CD4-positive, alpha-beta T cell treated with Interferon gamma for 1 hour (primary cell): Measurements from ENCODE around the gene NTM.

Experiments used
- DNase-seq: peaks from one replicate; pipeline ENCODE4 v3.0.0-alpha.2; 2020

The NTM gene

GRCh38 chr11:131807876-131808275 lies 437.5 kb downstream of the NTM start:
- no peak for DNase-seq

DNA sequence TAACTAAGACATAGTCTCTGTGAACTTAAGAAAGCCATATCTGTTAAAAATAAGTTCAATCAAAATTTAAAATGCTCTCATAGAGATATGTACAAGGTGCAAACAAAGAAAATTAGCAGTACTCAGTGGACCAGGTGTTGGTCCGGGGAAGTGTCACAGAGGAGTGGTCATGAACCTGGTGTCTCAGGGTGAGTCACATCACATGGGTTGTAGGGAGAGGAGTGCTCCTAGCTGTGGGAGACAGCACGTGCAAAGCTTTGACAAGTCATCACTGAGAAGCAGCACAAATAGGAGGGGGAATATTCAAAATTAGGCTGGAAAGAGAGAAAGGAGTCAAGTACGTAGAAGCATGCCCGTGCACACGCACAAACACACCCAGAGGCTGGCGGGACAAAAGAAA lies 438.1 kb downstream of the NTM start:
- no peak for DNase-seq

GRCh38 chr11:131809203-131809918 lies 438.9 kb downstream of the NTM start:
- no peak for DNase-seq

- no peak for DNase-seq
These were observed 440.1 kb downstream of the NTM start for GRCh38 chr11:131810541-131810940.

GRCh38 chr11:131811383-131811782 lies 441.0 kb downstream of the NTM start:
- DNase-seq, result no peak

GRCh38 chr11:131814108-131814507 lies 443.7 kb downstream of the NTM start:
- no peak for DNase-seq

- no peak for DNase-seq
These were observed 445.2 kb downstream of the NTM start for GRCh38 chr11:131815590-131815989.

DNA sequence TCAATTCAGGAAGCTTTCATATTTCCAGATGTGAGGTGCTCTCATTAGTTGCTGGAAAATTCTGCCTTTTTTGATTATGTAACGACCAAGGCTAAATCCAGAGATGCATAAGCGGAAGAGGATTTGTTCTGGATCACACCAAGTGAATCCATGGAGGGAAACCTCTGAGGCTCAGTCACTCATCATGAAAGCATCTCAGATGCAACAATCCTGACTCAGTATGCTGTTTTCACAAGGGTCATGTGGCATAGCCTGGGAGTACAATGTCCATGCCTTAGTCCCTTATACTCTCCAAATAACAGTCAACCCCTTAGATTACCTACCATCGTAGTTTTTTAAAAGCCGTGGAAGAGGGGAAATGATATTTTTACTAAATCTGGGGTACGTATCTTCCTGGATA lies 445.6 kb downstream of the NTM start:
- no peak for DNase-seq

DNA sequence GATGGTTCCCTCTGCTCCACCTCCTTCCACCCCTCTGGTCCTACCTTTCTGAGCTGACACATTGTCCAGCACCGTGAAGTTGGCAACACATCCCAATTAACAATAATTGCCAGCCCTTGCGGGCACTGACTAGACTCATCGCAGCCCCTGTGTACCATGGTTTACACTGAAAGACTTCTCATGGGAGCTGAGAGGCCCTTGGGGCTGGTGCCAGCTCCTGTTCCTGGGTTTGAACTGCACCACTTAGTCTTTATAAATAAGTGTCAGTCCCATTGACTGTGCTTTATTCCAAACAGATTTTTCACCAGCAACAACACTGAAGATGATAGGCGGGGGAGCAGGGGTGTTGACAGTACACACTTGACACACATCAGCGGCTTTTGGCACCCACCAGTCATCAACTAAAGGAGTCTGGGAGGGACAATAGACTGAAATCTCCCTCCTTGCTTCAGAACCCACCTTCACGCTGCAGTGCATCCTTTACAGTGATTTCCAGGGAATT lies 447.3 kb downstream of the NTM start:
- no peak for DNase-seq

DNA sequence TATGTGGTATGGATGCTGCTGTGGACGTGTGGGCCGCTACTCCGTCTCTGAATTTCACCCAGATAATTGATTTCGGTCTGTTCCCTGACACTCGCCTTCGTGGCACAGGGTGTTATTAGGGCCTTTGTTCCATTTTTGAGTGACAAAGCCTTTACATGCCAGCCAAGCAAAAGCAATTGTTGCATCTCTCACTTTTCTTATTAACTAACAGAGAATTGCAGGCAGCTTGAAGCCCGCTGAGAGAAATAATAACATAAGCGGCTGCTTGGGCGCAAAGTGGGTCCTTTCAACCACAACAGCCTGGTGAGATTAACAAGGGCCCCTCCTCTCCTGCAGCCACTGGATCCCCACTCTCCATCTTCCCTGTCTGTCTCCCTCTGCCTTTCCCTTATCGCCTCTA lies 449.4 kb downstream of the NTM start:
- DNase-seq, result no peak

DNA sequence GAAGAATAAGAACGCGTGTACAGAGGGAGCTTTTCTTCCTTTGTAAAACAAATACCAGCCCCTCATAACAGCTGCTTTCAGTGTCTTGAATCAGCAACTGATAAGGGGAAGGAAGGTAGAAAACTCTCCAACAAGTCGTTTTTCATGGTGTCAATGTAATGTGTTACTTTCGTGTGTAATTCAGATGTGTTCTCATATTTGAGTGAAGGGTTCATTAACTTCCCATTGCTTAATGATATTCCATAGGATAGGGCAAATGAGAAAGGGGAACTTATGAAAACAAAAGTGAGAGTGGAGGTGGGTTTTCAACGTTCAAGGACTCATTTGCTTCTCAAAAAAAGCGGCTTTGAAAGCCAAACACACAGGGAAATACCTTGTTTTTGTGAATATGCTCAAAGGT lies 452.1 kb downstream of the NTM start:
- no peak for DNase-seq

DNA sequence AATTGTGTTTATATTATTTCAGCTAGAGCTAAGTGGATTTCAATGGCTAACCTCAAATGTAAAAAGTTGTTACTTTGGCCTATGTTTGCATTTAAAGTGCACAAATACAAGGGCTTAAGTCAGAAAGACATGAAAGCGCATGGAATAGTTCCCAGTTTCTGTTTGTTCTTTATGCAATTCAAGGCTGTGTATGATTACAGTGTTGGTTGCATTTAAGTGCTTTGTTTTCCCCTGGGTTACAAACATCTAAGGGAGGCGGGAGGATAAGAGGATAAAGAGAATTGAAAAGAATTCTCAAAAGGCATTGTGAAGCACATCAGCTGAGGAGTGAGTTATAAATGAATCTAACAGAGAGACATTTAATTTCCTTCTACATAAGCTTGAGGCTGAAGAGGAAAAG lies 453.4 kb downstream of the NTM start:
- no peak for DNase-seq

- DNase-seq, result no peak
These were observed 454.4 kb downstream of the NTM start for GRCh38 chr11:131824771-131825170.

GRCh38 chr11:131827430-131827829 lies 457.0 kb downstream of the NTM start:
- DNase-seq, result no peak

DNA sequence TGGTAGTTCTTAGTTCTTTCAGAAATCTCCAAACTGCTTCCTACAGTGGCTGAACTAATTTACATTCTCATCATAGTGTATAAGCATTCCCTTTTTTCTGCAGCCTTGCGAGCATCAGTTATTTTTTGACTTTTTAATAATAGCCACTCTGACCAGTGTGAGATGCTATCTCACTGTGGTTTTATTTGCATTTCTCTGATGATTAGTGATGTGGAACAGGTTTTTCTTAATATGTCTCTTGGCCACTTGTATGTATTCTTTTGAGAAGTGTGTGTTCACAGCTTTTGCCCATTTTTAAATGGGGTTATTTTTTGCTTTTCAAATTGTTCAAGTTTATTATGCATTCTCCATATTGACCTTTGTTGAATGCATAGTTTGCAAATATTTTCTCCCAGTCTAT lies 459.3 kb downstream of the NTM start:
- no peak for DNase-seq

DNA sequence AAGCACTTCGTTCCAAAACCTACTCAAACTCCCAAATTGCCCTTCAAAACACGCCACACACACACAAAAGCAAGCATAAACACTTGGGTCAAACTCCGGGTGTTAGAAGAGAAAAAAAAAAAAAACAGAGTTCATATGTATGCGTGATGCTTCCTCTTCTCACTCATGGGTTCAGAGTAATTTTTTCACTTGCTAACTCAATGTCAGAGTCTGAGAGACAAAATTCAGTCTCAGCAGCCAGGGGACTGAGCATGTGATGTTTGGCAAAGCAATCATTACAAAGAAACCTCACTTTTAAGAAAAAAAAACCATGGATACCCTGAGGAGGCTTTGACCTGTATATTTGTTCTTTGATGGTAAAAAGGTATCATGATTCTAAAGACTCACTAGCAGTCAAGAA lies 461.7 kb downstream of the NTM start:
- DNase-seq, result no peak

DNA sequence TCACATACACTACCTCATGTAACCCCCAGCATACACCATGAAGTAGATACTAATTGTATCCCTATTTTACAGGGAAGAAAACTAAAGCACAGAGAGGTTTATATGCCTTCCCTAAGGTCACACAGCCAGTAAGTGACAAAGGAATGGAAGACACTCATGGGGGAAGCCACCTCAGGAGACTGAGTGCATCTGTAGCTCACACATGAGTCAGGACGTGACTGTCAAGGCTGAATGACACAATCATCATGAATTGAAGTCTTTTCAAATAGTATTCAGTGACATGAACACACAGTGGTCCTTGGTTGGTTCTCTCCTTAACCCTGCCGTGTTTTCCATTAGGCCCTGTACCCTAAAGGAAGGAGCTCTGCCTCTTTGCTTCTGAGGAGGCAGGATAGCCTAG lies 463.0 kb downstream of the NTM start:
- peak; percentile 8 for DNase-seq

GRCh38 chr11:131837562-131837961 lies 467.1 kb downstream of the NTM start:
- no peak for DNase-seq

- DNase-seq, result no peak
These were observed 467.6 kb downstream of the NTM start for GRCh38 chr11:131838016-131838415.

DNA sequence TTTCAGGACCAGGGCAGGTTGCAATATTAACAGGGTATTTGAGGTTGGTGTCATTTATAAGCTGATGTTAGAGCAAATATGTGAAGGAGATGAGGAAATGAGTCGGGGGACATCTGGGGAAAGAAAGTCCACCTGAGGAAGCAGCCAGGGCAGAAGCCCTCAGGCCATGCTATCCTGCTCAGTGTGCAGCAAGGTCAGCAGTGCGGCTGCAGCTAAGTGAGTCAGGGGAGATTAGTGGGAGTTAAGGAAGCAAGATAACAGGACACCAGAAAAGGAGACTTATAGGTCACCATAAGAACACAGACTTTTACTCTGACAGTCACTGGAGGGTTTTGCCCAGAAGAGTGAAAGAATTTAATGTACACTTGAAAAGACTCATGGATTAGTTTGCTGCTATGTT lies 468.9 kb downstream of the NTM start:
- no peak for DNase-seq

DNA sequence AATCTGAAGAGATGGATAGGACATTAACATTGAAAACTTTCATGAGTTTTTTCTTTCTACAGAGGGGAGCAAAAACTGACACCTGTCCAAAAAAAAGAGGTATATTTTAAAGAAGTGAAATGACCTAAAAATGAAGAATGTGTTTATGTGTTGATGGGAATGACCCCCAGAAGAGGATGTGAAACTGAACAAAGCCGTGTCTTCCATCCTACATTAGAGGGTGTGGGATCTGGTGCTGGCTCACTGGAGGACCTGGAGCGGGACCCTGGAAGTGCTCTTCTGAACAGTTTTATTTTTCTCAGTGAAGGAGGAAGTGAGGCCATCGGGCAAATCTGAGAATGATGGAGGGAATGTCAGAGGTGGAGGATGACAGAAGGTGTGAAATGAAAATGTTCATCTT lies 470.1 kb downstream of the NTM start:
- no peak for DNase-seq

DNA sequence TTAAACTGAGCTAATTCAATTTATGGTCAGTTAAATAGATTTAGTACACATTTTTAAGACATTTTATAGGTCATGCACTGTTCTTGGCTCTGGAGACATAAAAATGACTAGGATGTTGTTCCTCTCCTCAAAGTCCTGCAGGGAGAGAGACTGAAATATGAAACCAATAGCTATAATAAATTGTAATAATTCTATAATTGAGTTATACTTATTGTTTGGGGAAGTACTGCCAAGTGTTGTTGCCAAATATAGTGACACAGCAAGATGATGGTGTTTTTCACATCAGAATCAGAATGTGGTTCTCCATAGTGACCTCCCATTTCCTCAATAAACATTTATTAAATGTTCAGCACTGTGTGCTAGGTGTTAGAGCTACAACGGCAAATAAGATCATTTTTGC lies 470.6 kb downstream of the NTM start:
- no peak for DNase-seq

- no peak for DNase-seq
These were observed 471.7 kb downstream of the NTM start for GRCh38 chr11:131841925-131842635.

DNA sequence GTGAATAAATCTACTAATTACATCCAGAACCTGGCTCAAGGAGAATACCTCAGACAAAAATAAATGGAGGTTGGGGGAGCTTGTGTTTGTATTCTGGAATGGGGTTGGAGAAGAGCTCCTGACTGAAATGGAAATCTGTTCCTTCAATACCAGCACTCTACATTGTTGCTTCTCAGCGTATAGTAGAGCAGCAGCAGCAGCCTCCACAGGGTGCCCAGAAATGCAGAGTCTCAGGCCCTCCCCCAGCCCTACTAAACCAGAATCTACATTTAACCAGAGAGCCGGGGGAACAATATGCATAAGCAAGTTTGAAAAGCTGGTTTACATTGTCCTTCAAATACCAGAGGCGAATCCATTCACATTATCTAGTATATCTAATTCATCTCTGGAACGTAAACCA lies 474.8 kb downstream of the NTM start:
- DNase-seq, result no peak

DNA sequence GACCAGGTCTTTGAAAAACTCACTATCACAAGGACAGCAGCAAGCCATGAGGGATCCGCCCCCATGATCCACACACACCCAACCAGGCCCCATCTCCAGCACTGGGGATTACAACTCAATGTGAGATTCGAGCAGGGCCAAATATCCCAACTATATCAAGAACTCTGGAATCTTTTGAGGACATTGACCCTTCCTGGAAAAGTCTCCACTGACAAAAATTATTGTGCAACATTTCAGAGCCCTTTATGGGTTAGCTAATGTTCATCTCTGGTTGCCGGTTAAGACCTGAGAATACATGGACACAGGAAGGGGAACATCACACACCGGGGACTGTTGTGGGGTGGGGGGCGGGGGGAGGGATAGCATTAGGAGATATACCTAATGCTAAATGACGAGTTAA lies 479.1 kb downstream of the NTM start:
- no peak for DNase-seq
